AG04450 (cell line): ENCODE results near the gene KRT6A. TPM values are rescaled to one million over a fixed set of nuclear protein-coding genes. Genes with fewer than 3 reads are reported as not detected.

Experiments used
- CTCF ChIA-PET: fragments of 300-600, 350-600 bp; formaldehyde crosslinking; extraction: SDS; loops from one replicate; lab custom pipeline; 2022; ENCODE audit warnings: antibody characterized with exemption, inconsistent platforms; lab: Charles Lee
- POLR2A ChIA-PET: fragments of 350-600 bp; formaldehyde crosslinking; extraction: SDS; loops from one replicate; lab custom pipeline; 2021; ENCODE audit warnings: antibody characterized with exemption, inconsistent platforms; lab: Yijun Ruan, JAX
- DNase-seq: peaks from one replicate; pipeline ENCODE4 v3.0.0-alpha.2; 2011; ENCODE audit warnings: low read depth, low spot score
- H3K27ac ChIP-seq: one replicate; pipeline ENCODE4 v1.5.1; 2012; ENCODE audit warnings: low read depth, low read length, control low read depth
- H3K27me3 ChIP-seq: one replicate; pipeline ENCODE4 v1.6.0; 2012; ENCODE audit warnings: low read length; ENCODE audit not compliant: control insufficient read depth, insufficient read depth
- H3K4me3 ChIP-seq: 2 replicates; pipeline ENCODE4 v1.5.1; 2011; ENCODE audit warnings: mild to moderate bottlenecking, low read depth, low read length, control low read depth
- H3K9me3 ChIP-seq: 2 replicates; pipeline ENCODE4 v1.5.1; 2012; ENCODE audit warnings: low read length; ENCODE audit not compliant: control insufficient read depth, insufficient read depth
- CTCF ChIP-seq: IDR thresholded peaks from 2 replicates; pipeline ENCODE4 v1.5.1; 2011; ENCODE audit warnings: low read depth, low read length, control low read depth, inconsistent platforms
- polyA plus RNA-seq: library from polyadenylated mRNA; depleted of rRNA; stranded (reverse); fragments of >200 nt; gene quantifications from 2 replicates; pipeline ENCODE4 v1.2.3, GENCODE V29; 2011

Gene KRT6A
- polyA plus RNA-seq, 1 experiment: not detected

- Histone ChIP-seq H3K4me3 (no peak overlapping the region), H3K27ac (no peak overlapping the region), H3K27me3 (peaks cover 6% of the 10 kb centered on the region), H3K9me3 (no peaks in the 10 kb centered on the region)
- TF ChIP-seq CTCF: no peak
- ChIA-PET CTCF (no interaction called here), POLR2A (no interaction called here)
- peak; percentile 6 for DNase-seq
These were observed 46.2 kb upstream of the KRT6A start for GRCh38 chr12:52539083-52539820.

GRCh38 chr12:52537101-52537500 lies 44.0 kb upstream of the KRT6A start:
- ChIA-PET POLR2A (no interaction called here), CTCF (no interaction called here)
- Histone ChIP-seq H3K9me3 (no peaks in the 10 kb centered on the region), H3K27me3 (peaks cover 13% of the 10 kb centered on the region), H3K27ac (no peak overlapping the region), H3K4me3 (no peak overlapping the region)
- TF ChIP-seq CTCF: no peak
- DNase-seq: no peak

DNA sequence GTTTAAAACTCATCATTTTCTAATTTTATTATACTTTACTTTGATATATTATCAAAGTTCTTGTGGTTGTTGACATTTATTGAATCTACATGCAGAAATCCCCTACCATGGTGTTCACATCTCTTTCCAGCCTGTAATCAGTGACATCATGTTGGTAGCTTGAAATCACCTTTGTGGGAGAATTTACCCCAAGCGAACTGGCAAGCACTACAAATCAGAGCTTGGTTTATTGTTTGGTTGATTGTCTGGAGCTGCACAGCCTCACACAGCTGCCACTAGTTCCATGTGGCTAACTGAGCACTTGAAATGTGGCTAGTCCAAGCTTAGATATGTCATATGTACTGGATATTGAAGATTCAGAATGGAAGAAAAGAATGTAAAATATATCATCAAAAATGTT lies 42.5 kb upstream of the KRT6A start:
- no peak for TF ChIP-seq CTCF
- Histone ChIP-seq H3K27me3 (peaks cover 17% of the 10 kb centered on the region), H3K9me3 (no peaks in the 10 kb centered on the region), H3K4me3 (no peak overlapping the region), H3K27ac (no peak overlapping the region)
- ChIA-PET POLR2A (no interaction called here), CTCF (no interaction called here)
- DNase-seq: no peak

DNA sequence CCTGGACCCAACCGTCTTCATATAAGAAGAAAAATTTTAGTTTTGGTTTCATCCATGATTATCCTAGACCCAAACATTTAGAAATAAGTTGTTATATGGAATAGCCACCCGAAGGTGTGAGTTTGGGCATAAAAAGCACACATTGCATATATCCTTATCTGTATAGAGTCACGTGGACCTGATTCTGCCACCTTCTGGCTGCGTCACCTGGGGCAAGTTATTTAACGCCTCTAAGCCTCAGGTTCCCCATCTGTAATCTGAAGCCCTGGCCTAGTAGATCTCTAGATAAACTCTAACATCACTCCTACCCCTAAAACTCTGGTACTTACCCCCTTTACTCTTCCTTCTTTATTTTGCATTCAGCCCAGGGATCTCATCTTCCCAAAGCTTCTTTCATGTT lies 41.4 kb upstream of the KRT6A start:
- no peak for TF ChIP-seq CTCF
- ChIA-PET POLR2A (no interaction called here), CTCF (no interaction called here)
- no peak for DNase-seq
- H3K4me3 ChIP-seq: no peak overlapping the region
- H3K27ac ChIP-seq: no peak overlapping the region
- H3K27me3 ChIP-seq: peaks cover 19% of the 10 kb centered on the region
- no peaks in the 10 kb centered on the region for H3K9me3 ChIP-seq

- TF ChIP-seq CTCF: no peak
- ChIA-PET POLR2A (no interaction called here), CTCF (no interaction called here)
- H3K4me3 ChIP-seq: no peak overlapping the region
- no peak for DNase-seq
- no peak overlapping the region for H3K27ac ChIP-seq
- H3K27me3 ChIP-seq: peaks cover 19% of the 10 kb centered on the region
- no peaks in the 10 kb centered on the region for H3K9me3 ChIP-seq
These were observed 40.8 kb upstream of the KRT6A start for GRCh38 chr12:52533686-52534470.
